Ectodermal cell (in vitro differentiated cells): Measurements from ENCODE around the gene COL26A1.

Source experiments
- H3K27ac ChIP-seq: 2 replicates; pipeline ENCODE4 v1.7.0; 2013; ENCODE audit warnings: mild to moderate bottlenecking, low read depth, low read length; ENCODE audit not compliant: insufficient read depth, poor library complexity, severe bottlenecking
- H3K27me3 ChIP-seq: 2 replicates; pipeline ENCODE4 v1.7.0; 2013; ENCODE audit warnings: mild to moderate bottlenecking, low read length; ENCODE audit not compliant: insufficient read depth, control insufficient read depth, poor library complexity, severe bottlenecking
- H3K36me3 ChIP-seq: one replicate; pipeline ENCODE4 v1.7.0; 2013; ENCODE audit warnings: low read length; ENCODE audit not compliant: control insufficient read depth, insufficient read depth
- H3K4me1 ChIP-seq: one replicate; pipeline ENCODE4 v1.7.0; 2013; ENCODE audit warnings: low read length; ENCODE audit not compliant: control insufficient read depth, insufficient read depth
- H3K4me3 ChIP-seq: 2 replicates; pipeline ENCODE4 v1.7.0; 2013; ENCODE audit warnings: low read depth, low read length, control low read depth; ENCODE audit not compliant: insufficient read depth
- H3K9me3 ChIP-seq: 2 replicates; pipeline ENCODE4 v1.7.0; 2013; ENCODE audit warnings: mild to moderate bottlenecking, low read length, moderate library complexity; ENCODE audit not compliant: control insufficient read depth
- WGBS, 2 experiments: methylation state at CpG; one replicate each; pipeline ENCODE4 v1.1.7; 2013; ENCODE audit warnings: missing lambda C conversion rate in 2 of 2; 5-methylcytosine and 5-hydroxymethylcytosine counted together

COL26A1 gene

DNA sequence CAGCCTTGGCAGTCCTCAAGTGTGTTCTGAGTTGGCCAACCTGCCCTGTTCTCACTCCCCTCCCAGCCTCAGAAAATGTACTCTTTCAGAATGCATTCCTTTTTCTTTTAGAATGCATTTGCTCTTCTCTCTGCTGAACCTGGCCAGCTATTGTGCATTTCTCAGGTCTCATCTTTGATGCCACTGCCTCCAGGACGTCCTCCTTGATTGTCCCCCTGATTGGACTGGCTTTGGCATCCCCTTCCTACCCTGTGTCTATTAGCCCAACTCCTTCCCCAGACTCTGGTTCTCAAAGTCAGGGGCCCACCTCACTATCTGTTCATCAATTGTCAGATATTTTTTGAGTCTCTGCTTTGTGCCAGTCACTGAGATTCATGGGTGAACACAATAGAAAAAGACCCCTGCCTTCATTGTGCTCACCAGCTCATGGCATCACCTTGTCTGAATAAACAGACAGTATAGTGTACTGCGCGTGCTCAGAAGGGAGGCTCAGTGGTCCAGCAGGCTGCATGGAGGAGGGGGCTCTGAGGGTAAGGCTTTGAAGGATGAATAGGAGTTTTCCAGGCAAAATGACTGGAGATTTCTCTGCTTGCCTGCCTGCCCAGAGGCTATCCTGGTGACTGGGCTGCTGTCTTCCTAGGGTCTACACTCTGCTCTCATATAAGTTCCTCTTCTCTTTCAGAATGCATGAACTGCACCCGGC lies 169.9 kb downstream of the COL26A1 start:
- Histone ChIP-seq H3K27ac (no peak overlapping the region), H3K4me3 (no peak overlapping the region), H3K9me3 (no peaks in the 10 kb centered on the region), H3K4me1 (no peaks in the 10 kb centered on the region), H3K27me3 (no peaks in the 10 kb centered on the region), H3K36me3 (no peaks in the 10 kb centered on the region)
- 95 to 96% methylated on average over 4 of the region's 4 CpGs for WGBS, 2 experiments

DNA sequence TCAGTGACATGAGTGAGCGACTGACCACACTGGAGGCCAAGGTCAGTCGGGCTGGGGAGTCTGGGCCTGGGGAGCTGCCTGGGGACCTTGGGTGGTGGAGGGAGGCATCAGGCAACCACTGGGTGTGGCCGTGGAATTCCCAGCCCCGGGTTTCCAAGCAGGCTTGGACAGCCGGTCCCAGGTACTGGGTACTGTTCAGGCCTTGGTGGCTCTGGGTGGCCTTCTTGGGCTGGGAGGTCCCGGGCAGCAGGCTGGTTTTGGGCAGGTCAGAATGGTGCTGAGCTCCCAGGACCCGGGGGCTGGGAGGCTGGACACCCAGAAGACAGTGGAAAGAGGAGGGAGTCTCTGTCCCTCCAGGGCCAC lies 170.4 kb downstream of the COL26A1 start:
- H3K27me3 ChIP-seq: no peaks in the 10 kb centered on the region
- no peak overlapping the region for H3K27ac ChIP-seq
- H3K4me3 ChIP-seq: no peak overlapping the region
- H3K4me1 ChIP-seq: no peaks in the 10 kb centered on the region
- no peaks in the 10 kb centered on the region for H3K36me3 ChIP-seq
- no peaks in the 10 kb centered on the region for H3K9me3 ChIP-seq
- WGBS, 2 experiments: 82 to 87% methylated on average over 7 of the region's 7 CpGs

DNA sequence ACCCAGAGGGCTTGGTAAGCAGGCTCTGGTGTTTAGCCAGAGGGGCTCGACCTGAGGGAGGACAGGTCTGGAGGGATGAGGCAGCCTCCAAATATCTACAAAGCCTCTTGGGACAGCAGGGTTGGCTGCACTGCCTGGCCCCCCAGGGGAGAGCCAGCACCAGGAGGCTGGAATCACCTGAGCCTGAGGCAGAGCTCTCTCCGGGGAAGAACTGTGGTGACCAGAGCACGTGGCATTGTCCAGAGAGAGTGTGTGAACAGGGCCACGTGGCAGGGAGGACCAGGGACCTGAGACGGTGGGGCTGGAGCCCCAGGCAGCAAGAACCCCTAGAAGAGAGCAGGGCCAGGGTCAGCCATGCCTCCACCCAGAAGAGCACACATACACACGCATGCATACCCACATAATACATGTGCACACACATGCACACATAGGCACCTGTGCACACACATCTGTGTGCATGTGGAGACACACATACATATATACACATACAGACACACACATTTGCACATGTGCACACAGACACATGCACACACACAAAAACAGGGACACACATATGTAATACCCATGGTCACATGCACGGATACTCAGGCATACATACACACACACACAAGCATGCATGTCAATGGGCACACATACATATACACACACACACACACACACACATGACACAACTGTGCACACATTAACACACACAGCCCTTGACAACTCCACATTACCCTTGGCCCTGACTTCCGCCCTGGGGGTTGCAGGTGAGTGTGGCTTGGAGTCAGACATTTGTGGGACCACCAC lies 171.5 kb downstream of the COL26A1 start:
- Histone ChIP-seq H3K4me1 (no peaks in the 10 kb centered on the region), H3K9me3 (no peaks in the 10 kb centered on the region), H3K27me3 (no peaks in the 10 kb centered on the region), H3K36me3 (no peaks in the 10 kb centered on the region), H3K27ac (no peak overlapping the region), H3K4me3 (no peak overlapping the region)
- WGBS, 2 experiments: 84 to 89% methylated on average over 8 of the region's 8 CpGs

DNA sequence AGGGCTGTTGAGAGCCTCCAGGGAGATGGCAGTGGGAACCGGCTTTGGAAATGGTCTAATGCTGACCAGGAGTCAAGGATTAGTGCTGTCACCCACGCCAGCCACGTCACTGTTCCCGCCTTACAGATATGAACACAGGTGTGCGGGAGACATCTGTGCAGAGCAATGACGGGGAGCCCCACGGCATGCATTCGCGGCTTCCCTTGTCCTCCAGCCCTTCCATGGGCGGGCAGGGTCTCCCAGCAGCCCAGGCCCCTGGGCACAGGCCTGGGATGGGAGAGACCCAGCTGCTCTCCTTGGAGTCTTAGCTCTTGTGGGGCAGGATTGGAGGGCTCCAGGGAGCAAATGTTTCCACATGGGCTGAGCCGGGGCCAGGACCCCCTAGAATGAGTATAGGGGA lies 172.2 kb downstream of the COL26A1 start:
- Histone ChIP-seq H3K9me3 (no peaks in the 10 kb centered on the region), H3K4me1 (no peaks in the 10 kb centered on the region), H3K4me3 (no peak overlapping the region), H3K27ac (no peak overlapping the region), H3K36me3 (no peaks in the 10 kb centered on the region), H3K27me3 (no peaks in the 10 kb centered on the region)
- 96 to 97% methylated on average over 11 of the region's 11 CpGs for WGBS, 2 experiments

DNA sequence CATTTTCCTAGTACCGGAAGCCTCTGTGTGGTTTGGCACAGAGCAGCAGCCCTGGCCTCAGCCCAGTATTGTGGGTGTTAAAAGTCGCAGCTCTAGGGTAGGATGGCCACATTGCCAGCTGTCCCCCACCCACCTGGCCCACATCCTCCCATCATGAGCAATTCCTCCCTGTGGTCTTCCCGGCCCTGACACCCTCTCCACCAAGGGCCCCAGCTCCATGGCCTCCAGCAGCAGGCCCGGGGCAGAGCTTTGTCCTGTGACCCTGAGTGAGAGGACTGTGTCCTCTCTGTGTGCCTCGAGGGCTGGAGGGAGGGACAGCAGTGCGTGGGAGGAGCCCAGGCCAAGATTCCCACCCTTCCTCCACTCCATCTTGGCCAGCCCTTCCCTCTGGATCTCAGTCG lies 172.7 kb downstream of the COL26A1 start:
- no peak overlapping the region for H3K27ac ChIP-seq
- H3K4me3 ChIP-seq: no peak overlapping the region
- H3K27me3 ChIP-seq: no peaks in the 10 kb centered on the region
- no peaks in the 10 kb centered on the region for H3K9me3 ChIP-seq
- WGBS, 2 experiments: 77 to 78% methylated on average over 7 of the region's 7 CpGs
- no peaks in the 10 kb centered on the region for H3K36me3 ChIP-seq
- no peaks in the 10 kb centered on the region for H3K4me1 ChIP-seq

DNA sequence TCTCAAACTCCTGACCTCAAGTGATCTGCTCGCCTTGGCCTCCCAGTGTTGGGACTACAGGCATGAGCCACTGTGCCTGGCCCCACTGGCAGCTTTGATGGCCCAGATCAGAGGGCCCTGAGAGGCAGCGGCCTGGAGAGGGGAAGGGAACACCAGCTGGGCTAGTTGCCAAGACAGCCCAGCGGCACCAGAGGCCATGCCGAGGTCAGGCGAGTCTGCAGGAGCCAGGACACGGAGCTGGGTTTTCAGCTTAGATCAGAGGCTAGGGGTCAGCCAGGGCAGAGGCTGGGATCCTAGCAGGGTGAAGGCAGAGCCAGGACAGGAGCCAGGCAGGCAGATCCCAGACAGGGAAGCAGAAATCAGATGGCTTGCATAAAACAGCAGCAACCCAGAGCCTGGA lies 173.6 kb downstream of the COL26A1 start:
- Histone ChIP-seq H3K27me3 (no peaks in the 10 kb centered on the region), H3K4me1 (no peaks in the 10 kb centered on the region)
- WGBS, 2 experiments: 88 to 91% methylated on average over 6 of the region's 6 CpGs

DNA sequence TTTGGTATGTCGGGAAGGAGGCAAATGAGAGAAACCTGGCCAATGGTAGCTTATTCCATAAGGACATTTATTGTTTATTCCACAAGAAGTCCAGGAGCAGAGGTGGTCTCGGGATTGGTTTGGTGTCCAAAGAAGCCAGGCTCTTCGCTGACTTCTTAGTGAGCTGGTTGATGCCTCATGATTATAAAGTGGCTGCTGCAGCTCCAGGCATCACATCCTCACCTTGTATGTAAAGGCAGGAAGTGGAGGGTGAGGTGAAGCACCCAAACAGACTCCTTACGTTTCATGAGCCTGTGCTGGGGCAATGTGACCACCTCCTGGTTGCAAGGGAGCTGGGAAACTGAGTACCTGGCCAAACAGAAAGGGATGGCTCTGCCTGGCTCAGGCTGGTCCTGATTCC lies 174.0 kb downstream of the COL26A1 start:
- no peak overlapping the region for H3K27ac ChIP-seq
- H3K4me1 ChIP-seq: no peaks in the 10 kb centered on the region
- no peaks in the 10 kb centered on the region for H3K9me3 ChIP-seq
- H3K36me3 ChIP-seq: no peaks in the 10 kb centered on the region
- WGBS, 2 experiments: 91 to 95% methylated on average over 4 of the region's 4 CpGs
- H3K27me3 ChIP-seq: no peaks in the 10 kb centered on the region
- no peak overlapping the region for H3K4me3 ChIP-seq

More for the DNA sequence above, 173.6 kb downstream of the COL26A1 start:
- Histone ChIP-seq H3K9me3 (no peaks in the 10 kb centered on the region), H3K4me3 (no peak overlapping the region), H3K36me3 (no peaks in the 10 kb centered on the region), H3K27ac (no peak overlapping the region)

DNA sequence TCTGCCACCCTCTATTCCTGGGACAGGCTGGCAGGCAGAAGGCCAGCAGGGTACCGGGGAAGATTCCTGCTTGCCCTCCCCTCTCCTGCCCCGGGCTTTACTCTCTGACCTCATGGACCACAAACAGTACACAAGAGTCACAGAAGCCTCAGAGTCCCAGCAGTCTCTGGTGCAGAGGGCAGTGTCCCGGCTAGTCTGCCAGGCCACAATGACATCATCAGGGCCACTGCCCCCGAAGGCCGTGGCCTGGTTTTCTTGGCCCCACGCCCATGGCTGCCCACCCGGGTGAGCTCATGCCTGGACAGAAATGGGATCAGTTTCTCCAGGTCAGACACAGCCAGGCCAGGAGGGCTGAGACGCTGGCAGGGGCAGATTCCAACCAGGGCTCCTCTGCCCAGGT lies 174.5 kb downstream of the COL26A1 start:
- Histone ChIP-seq H3K4me3 (no peak overlapping the region), H3K36me3 (no peaks in the 10 kb centered on the region), H3K4me1 (no peaks in the 10 kb centered on the region), H3K27me3 (no peaks in the 10 kb centered on the region), H3K9me3 (no peaks in the 10 kb centered on the region), H3K27ac (no peak overlapping the region)
- 87 to 88% methylated on average over 8 of the region's 8 CpGs for WGBS, 2 experiments

DNA sequence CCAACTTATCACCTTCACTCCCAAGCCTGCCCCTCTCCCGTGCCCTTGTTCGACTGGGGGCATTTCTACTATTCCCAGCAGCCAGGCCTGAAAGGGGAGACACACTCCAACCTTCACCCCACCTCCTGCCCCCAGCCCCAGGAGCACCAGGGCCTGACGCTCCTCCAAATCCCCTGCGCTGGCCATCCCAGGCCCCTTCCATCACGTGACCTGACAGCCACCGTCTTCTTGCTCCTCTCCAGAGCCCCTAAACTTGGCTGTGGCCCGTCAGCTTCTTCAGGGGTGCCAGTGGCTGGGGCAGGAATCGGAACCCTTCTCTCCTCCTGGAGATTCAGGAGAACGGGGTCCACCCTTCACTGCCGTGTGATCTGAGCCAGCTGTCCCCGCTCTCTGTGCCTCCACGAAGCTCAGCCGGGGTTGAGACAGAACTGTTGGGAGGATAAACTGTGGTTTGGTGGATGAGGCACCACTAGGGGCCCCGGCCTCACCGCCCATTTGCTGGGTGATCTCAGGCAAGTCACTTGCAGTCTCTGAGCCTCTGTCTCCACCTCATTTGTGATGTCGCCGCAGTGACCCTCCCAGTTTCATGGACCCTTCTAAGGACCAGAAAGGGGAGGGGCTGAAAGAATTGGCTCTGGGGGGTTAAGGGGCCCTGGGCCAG lies 175.4 kb downstream of the COL26A1 start:
- WGBS, 2 experiments: 88% methylated on average over 17 of the region's 17 CpGs
- no peaks in the 10 kb centered on the region for H3K27me3 ChIP-seq
- no peak overlapping the region for H3K4me3 ChIP-seq
- H3K9me3 ChIP-seq: no peaks in the 10 kb centered on the region
- no peaks in the 10 kb centered on the region for H3K4me1 ChIP-seq
- no peaks in the 10 kb centered on the region for H3K36me3 ChIP-seq
- no peak overlapping the region for H3K27ac ChIP-seq
